GM19438 (cell line): Measurements from ENCODE around the gene SCAF4.
A peak's percentile ranks its signal among the peaks of the same experiment; 100 is the strongest.
"Not testable (repeated sequence)": the region's sequence is repeated elsewhere in the genome, so short reads cannot be mapped to it uniquely, and the experiment has no call there.

Experiments
- ATAC-seq: cut with Tn5 transposase; IDR thresholded peaks from one replicate; pipeline ENCODE4 v1.9.1; 2021; ENCODE audit warnings: low read depth; ENCODE audit not compliant: unreplicated experiment

Gene SCAF4, protein sequence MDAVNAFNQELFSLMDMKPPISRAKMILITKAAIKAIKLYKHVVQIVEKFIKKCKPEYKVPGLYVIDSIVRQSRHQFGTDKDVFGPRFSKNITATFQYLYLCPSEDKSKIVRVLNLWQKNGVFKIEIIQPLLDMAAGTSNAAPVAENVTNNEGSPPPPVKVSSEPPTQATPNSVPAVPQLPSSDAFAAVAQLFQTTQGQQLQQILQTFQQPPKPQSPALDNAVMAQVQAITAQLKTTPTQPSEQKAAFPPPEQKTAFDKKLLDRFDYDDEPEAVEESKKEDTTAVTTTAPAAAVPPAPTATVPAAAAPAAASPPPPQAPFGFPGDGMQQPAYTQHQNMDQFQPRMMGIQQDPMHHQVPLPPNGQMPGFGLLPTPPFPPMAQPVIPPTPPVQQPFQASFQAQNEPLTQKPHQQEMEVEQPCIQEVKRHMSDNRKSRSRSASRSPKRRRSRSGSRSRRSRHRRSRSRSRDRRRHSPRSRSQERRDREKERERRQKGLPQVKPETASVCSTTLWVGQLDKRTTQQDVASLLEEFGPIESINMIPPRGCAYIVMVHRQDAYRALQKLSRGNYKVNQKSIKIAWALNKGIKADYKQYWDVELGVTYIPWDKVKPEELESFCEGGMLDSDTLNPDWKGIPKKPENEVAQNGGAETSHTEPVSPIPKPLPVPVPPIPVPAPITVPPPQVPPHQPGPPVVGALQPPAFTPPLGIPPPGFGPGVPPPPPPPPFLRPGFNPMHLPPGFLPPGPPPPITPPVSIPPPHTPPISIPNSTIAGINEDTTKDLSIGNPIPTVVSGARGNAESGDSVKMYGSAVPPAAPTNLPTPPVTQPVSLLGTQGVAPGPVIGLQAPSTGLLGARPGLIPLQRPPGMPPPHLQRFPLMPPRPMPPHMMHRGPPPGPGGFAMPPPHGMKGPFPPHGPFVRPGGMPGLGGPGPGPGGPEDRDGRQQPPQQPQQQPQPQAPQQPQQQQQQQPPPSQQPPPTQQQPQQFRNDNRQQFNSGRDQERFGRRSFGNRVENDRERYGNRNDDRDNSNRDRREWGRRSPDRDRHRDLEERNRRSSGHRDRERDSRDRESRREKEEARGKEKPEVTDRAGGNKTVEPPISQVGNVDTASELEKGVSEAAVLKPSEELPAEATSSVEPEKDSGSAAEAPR

DNA sequence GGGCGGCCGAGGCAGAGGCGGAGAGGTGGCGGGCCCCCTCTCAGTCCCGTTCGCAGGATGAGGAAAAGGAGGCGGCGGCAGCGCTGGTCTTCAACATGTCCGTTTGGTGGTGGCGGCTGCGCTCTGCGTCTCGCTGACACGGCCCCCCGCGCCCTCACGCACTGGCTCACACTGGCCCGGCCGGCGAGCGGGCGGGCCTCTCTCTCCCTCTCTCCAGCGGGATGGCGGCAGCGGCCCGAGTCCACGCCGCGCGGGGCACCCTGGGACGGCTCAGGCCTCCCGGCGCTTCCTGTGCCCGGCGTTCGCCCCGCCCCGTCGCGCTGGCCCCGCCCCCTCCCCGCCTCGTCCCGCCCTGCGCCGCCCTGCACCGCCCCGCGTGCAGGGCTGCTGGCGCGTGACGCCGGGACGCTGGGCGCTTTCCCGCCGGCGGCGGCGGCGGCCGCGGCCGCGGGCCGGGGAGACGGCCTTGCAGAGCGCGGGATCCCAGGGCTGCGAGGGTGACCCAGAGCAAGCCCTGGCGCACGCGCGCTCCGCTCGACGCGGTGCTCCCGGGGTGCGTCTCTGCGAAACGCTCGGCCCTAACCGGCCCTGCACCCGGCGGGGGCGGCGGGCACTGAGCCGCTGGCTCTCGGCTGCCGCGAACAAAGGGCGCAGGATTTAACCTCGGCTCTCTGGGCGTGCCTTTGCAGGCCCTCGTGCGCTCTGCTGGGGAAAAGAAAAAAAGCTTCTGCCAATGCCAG lies at the start of gene SCAF4:
Gene SCAF4, minus strand, starts transcription at position 262 of the 740 bp plus-strand sequence. CDS start 426 bp downstream, outside the sequence.
- peak; percentile 76 for ATAC-seq

DNA sequence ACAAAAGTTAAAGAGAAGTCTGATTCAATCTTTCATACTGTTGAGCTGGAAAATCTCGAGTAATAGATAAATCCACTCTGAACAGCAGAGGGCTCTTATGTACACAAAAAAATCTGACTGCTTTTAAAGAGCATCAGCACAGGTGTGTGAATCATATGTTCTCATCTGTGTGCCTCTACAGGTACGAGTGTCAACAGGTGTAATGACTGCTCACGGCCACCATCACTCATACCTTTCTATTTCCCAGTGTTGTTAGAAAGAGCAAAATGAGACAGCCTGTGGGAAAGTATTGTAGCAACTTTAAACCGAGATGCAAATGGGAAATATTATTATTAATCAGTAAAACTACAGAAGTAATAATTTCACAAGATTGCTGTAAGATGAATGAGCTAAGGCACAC lies 49.0 kb upstream of the SCAF4 start:
- no peak for ATAC-seq

GRCh38 chr21:31778546-31778945 lies 46.6 kb upstream of the SCAF4 start:
- no peak for ATAC-seq

GRCh38 chr21:31777857-31778256 lies 45.9 kb upstream of the SCAF4 start:
- no peak for ATAC-seq

DNA sequence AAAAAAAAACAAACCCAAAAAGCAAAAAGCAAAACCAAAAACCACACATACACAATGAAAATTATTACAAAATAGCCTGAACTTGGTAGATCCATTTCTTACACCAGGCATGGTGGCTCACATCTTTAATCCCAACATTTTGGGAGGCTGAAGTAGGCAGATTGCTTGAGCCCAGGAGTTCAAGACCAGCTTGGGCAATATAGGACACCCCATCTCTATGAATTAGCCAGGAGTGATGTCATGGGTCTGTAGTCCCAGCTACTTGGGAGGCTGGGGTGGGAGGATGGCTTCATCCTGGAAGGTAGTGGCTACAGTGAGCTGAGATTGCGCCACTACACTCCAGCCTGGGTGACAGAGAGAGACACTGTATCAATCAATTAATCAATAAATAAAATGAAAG lies 42.1 kb upstream of the SCAF4 start:
- no peak for ATAC-seq

DNA sequence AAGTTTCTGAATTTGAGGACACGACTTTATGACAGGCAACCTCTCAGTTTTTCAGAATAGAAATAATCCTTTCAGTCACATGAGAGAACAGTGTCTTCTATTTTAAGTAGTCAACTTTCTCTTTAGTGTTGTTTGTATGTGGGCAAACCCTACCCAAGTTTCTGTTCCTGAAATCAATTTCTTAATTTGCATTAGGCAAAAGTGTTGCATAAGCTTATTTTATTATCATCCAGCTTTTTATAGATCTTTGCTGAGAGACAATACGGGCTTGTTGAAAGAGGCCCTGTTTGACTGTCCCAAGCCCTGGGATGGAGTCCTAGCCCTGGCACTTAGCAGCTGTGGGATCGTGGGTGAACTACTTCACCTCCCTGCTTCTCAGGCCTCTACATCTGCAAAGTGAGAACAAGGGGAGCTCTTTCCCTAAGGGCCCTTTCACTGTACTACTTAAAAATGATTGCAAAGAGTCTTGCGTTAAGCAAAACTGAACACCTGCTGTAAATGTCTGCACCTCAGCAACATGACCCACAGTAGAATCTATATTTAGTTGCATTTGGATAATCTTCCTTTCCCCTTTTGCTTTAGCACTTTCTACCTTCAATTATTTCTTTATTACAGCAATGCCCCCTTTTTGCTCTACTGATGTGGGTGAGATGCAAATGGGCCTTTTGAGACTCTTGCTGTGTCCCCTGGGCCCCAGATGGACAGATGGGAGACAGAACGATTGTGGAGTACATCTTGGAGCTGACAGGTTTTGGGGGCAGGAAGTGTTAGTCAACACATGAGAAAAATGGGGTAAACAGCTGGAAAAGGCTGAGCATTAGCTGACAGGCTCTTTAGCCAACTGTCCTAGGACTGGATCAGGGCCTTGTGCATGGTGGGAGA lies 41.0 kb upstream of the SCAF4 start:
- ATAC-seq, result peak; percentile 81

GRCh38 chr21:31771685-31772084 lies 39.8 kb upstream of the SCAF4 start:
- ATAC-seq, result no peak

GRCh38 chr21:31768710-31769109 lies 36.8 kb upstream of the SCAF4 start:
- ATAC-seq, result no peak

GRCh38 chr21:31766899-31767298 lies 35.0 kb upstream of the SCAF4 start:
- ATAC-seq, result no peak

- ATAC-seq, result not testable (repeated sequence)
Measured at GRCh38 chr21:31765850-31766249, 33.9 kb upstream of the SCAF4 start.

DNA sequence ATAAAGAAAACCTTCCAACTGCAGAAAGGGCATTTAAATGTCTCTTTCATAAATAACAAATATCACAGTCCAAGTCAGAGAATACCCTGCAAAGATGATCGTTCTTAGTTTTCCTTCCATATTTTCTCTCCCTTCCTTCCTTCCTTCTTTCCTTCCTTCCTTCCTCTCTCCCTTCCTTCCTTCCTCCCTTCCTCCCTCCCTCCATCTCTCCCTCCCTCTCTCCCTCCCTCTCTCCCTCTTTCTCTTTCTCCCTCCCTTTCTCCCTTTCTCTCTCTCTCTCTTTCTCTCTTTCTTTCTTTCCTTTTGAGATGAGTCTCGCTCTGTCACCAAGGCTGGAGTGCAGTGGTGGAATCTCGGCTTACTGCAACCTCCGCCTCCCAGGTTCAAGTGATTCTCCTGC lies 29.0 kb upstream of the SCAF4 start:
- ATAC-seq, result no peak

- ATAC-seq, result no peak
Measured at GRCh38 chr21:31756787-31757186, 24.9 kb upstream of the SCAF4 start.

GRCh38 chr21:31755027-31755426 lies 23.1 kb upstream of the SCAF4 start:
- no peak for ATAC-seq

DNA sequence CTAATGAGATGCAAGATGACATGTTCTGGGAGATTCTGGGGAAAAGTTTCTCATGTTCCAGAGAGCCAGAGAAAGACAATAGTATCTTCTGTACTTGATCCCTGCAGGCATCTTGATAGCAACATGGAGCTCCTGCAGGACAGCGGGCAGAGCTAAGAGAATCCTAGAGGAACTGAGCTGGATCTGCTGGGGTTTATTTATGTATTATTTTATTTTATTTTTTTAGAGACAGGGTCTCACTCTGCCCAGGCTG lies 22.7 kb upstream of the SCAF4 start:
- no peak for ATAC-seq

GRCh38 chr21:31753949-31754707 lies 22.2 kb upstream of the SCAF4 start:
- no peak for ATAC-seq

DNA sequence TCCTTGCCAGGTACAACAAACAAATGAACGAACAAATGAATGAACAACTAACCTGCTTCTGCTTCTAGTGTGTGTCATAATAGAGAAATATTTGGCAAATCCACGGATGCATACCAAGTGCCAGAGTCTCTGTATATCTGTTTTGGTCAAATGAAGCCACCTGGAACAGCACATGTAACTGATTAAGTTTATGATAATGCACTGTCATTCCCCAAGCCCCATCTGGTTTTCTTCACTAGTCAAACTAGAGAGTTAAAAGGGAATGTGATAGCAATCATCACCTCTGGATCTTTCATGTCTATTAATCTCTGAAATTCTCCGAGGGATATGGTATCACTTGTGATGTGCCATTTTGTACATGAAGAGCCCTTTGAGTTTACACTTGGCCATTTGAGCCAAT lies 21.0 kb upstream of the SCAF4 start:
- no peak for ATAC-seq

- no peak for ATAC-seq
Measured at GRCh38 chr21:31752352-31752751, 20.4 kb upstream of the SCAF4 start.

GRCh38 chr21:31750843-31751242 lies 18.9 kb upstream of the SCAF4 start:
- ATAC-seq, result no peak

- ATAC-seq, result no peak
Measured at GRCh38 chr21:31744182-31744800, 12.4 kb upstream of the SCAF4 start.
